ENCODE results near the gene CENPS. TPM values are rescaled to one million over a fixed set of nuclear protein-coding genes. Genes with fewer than 3 reads are reported as not detected.

Gene CENPS
- total and polyA plus RNA-seq, 9 of the 15 experiments (the other 6 are each of a cell fraction or from before 2014, with no cell fraction given): 10.2 to 36.0 (median 26.0) TPM

DNA sequence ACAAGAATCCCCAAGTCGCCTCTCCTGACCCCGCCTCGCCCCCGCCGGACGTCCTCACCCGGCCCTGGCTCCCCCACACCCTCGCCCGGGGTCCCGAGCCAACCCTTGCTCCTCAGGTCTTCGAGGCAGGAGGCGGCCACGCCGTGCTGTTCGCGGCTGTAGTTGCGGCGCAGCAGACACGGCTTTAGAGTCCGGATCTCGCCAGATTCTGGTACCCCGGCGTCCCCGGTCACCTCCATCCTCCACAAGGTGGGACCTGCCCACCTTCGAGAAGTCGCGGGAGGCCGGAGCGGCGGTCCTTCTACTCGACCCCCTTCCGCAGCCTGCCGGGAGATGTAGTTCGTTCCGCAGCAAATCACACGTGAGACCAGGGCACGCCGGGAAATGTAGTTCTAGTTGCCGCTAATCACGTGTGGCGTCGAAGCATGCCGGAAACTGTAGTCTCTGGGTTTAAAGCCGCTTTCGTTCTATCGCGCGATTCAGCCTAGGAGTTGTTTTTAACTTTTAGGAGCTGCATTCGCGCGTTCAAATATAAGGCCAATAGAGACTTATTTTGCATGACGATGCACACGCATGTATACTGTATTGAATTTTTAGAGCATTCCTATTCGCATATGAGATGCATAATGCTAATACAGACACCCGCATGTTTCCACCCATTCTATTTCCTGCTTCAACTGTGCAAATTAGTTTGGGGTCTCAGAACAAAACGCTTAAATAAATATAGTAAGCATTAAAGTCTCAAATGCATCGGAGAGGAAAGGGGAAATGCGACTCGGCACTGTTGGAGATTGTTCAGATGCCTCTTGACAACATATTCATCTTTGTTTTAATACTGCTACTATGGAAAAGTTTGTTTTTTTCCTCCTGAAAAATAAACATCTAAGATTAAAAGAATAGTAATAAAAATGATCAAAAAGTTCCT lies 42.2 kb downstream of the CENPS start, which contains the start of gene DFFA (continued):
- TF ChIP-seq, protein P1, sequence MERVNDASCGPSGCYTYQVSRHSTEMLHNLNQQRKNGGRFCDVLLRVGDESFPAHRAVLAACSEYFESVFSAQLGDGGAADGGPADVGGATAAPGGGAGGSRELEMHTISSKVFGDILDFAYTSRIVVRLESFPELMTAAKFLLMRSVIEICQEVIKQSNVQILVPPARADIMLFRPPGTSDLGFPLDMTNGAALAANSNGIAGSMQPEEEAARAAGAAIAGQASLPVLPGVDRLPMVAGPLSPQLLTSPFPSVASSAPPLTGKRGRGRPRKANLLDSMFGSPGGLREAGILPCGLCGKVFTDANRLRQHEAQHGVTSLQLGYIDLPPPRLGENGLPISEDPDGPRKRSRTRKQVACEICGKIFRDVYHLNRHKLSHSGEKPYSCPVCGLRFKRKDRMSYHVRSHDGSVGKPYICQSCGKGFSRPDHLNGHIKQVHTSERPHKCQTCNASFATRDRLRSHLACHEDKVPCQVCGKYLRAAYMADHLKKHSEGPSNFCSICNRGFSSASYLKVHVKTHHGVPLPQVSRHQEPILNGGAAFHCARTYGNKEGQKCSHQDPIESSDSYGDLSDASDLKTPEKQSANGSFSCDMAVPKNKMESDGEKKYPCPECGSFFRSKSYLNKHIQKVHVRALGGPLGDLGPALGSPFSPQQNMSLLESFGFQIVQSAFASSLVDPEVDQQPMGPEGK (CRISPR knock-in tag; IDR thresholded peaks at IDR 0.05; ENCODE audit: borderline replicate concordance): no peak
- TF ChIP-seq PRMT5 (CRISPR knock-in tag; IDR thresholded peaks at IDR 0.05) (no peak), HNRNPUL1 (IDR thresholded peaks at IDR 0.05; ENCODE audit: low read length) (no peak), HMGN3 (IDR thresholded peaks at IDR 0.05; ENCODE audit: borderline replicate concordance, extremely low read depth, insufficient read length, low read depth, low read length) (no peak), SREBF1 (IDR thresholded peaks at IDR 0.05; ENCODE audit: borderline replicate concordance, low read depth, low read length) (peak; percentile 89; the same call in 1 of the 2 replicates), SIN3A (IDR thresholded peaks at IDR 0.05; ENCODE audit: borderline replicate concordance in 2 of 2, control insufficient read depth in 1 of 2, low read depth in 2 of 2, low read length in 2 of 2) (peak; percentile 87 to 95), CHD1 (IDR thresholded peaks at IDR 0.05; ENCODE audit: low read length) (no peak), NR2F6 (CRISPR knock-in tag; IDR thresholded peaks at IDR 0.05) (peak; percentile 39; the same call in 1 of the 2 replicates), ZBED1 (IDR thresholded peaks at IDR 0.05) (peak; percentile 60; the same call in 1 of the 2 replicates)
- TF ChIP-seq, protein P2, sequence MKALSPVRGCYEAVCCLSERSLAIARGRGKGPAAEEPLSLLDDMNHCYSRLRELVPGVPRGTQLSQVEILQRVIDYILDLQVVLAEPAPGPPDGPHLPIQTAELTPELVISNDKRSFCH (CRISPR knock-in tag; IDR thresholded peaks at IDR 0.05): no peak
- TF ChIP-seq, protein P2 (tag; IDR thresholded peaks at IDR 0.05): peak; percentile 92
- TF ChIP-seq, protein P3, sequence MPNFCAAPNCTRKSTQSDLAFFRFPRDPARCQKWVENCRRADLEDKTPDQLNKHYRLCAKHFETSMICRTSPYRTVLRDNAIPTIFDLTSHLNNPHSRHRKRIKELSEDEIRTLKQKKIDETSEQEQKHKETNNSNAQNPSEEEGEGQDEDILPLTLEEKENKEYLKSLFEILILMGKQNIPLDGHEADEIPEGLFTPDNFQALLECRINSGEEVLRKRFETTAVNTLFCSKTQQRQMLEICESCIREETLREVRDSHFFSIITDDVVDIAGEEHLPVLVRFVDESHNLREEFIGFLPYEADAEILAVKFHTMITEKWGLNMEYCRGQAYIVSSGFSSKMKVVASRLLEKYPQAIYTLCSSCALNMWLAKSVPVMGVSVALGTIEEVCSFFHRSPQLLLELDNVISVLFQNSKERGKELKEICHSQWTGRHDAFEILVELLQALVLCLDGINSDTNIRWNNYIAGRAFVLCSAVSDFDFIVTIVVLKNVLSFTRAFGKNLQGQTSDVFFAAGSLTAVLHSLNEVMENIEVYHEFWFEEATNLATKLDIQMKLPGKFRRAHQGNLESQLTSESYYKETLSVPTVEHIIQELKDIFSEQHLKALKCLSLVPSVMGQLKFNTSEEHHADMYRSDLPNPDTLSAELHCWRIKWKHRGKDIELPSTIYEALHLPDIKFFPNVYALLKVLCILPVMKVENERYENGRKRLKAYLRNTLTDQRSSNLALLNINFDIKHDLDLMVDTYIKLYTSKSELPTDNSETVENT (CRISPR knock-in tag; IDR thresholded peaks at IDR 0.05): peak; percentile 58; the same call in 1 of the 2 replicates
- TF ChIP-seq, protein P4, sequence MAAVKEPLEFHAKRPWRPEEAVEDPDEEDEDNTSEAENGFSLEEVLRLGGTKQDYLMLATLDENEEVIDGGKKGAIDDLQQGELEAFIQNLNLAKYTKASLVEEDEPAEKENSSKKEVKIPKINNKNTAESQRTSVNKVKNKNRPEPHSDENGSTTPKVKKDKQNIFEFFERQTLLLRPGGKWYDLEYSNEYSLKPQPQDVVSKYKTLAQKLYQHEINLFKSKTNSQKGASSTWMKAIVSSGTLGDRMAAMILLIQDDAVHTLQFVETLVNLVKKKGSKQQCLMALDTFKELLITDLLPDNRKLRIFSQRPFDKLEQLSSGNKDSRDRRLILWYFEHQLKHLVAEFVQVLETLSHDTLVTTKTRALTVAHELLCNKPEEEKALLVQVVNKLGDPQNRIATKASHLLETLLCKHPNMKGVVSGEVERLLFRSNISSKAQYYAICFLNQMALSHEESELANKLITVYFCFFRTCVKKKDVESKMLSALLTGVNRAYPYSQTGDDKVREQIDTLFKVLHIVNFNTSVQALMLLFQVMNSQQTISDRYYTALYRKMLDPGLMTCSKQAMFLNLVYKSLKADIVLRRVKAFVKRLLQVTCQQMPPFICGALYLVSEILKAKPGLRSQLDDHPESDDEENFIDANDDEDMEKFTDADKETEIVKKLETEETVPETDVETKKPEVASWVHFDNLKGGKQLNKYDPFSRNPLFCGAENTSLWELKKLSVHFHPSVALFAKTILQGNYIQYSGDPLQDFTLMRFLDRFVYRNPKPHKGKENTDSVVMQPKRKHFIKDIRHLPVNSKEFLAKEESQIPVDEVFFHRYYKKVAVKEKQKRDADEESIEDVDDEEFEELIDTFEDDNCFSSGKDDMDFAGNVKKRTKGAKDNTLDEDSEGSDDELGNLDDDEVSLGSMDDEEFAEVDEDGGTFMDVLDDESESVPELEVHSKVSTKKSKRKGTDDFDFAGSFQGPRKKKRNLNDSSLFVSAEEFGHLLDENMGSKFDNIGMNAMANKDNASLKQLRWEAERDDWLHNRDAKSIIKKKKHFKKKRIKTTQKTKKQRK (IDR thresholded peaks at IDR 0.05; ENCODE audit: borderline replicate concordance, low read depth, low read length): no peak

Data from K562 (cell line).